HepG2 (cell line): ENCODE measurements around the gene INTS6L. TPM values are rescaled to one million over a fixed set of nuclear protein-coding genes. Genes with fewer than 3 reads are reported as not detected.
"Not testable (repeated sequence)": the region's sequence is repeated elsewhere in the genome, so short reads cannot be mapped to it uniquely, and the experiment has no call there.

Source experiments
- ATAC-seq: fragments of 200-7000 bp; cut with Tn5 transposase; 3 replicates; pipeline ENCODE4 v1.9.1; 2020; ENCODE audit warnings: mild to moderate bottlenecking, moderate library complexity
- BruUV-seq: library from RNA; stranded (reverse); fragments of 400-500 nt; replicated peaks from 2 replicates; lab custom pipeline; 2021; lab: Mats Ljungman, UMichigan
- CTCF ChIA-PET: fragments of 300-600 bp; formaldehyde crosslinking; extraction: SDS; loops from one replicate; lab custom pipeline; 2021; ENCODE audit warnings: low total read pairs, inconsistent platforms, low intra/inter-chr PET ratio; lab: Yijun Ruan, JAX
- POLR2A ChIA-PET: fragments of 350-600 bp; sonication (Branson Sonifier 250); formaldehyde crosslinking; loops from one replicate; lab custom pipeline; 2020; ENCODE audit warnings: antibody characterized with exemption, inconsistent platforms; lab: Yijun Ruan, JAX
- DNase-seq: peaks from one replicate; pipeline ENCODE4 v3.0.0-alpha.2; 2015; ENCODE audit warnings: low spot score
- FAIRE-seq: peaks from 3 replicates; lab custom pipeline; 2011; peaks lifted over from hg19 to GRCh38; lab: Jason Lieb, UNC
- H2AFZ ChIP-seq: one replicate; pipeline ENCODE4 v1.6.1; 2011; ENCODE audit warnings: low read length, inconsistent platforms
- H3K27ac ChIP-seq: fragments of 300-600 bp; 3 replicates; pipeline ENCODE4 v1.8.0; 2011; ENCODE audit warnings: mixed run types, mild to moderate bottlenecking, mixed read lengths, low read length, inconsistent platforms; ENCODE audit not compliant: insufficient read depth; ENCODE audit errors: extremely low read length
- H3K27me3 ChIP-seq, 2 experiments: fragments of 200-600 bp in 1 of 2; 2 replicates in 1 of 2; 3 replicates in 1 of 2; pipeline versions ENCODE4 v1.6.0 to v1.8.0; 2011; ENCODE audit warnings: low read length in 2 of 2, mild to moderate bottlenecking in 2 of 2, moderate library complexity in 2 of 2, inconsistent platforms in 1 of 2; ENCODE audit not compliant: insufficient read depth in 2 of 2, control insufficient read depth in 1 of 2
- H3K36me3 ChIP-seq, 2 experiments: fragments of 200-600 bp in 1 of 2; replicated peaks in 1 of 2; 2 replicates in 1 of 2; 3 replicates in 1 of 2; pipeline versions ENCODE4 v1.5.1 to v1.8.0; 2011; ENCODE audit warnings: low read length in 2 of 2, inconsistent platforms in 1 of 2; ENCODE audit not compliant: insufficient read depth in 2 of 2, control insufficient read depth in 1 of 2
- H3K4me1 ChIP-seq: 2 replicates; pipeline ENCODE4 v1.5.1; 2012; ENCODE audit warnings: low read length, inconsistent platforms; ENCODE audit not compliant: insufficient read depth
- H3K4me2 ChIP-seq: 2 replicates; pipeline ENCODE4 v1.6.0; 2011; ENCODE audit warnings: low read depth, low read length, inconsistent platforms
- H3K4me3 ChIP-seq, 3 experiments: fragments of 200-600 bp in 1 of 3; sonication (generic), shearing (Covaris generic) in 1 of 3; replicated peaks in 1 of 3; 2 replicates each; pipeline ENCODE4 v1.5.1; 2011 to 2016; ENCODE audit warnings: low read length in 3 of 3, inconsistent platforms in 2 of 3, low read depth in 2 of 3, mild to moderate bottlenecking in 2 of 3, control low read depth in 1 of 3, mixed read lengths in 1 of 3; ENCODE audit not compliant: insufficient read depth in 1 of 3
- H3K79me2 ChIP-seq: one replicate; pipeline ENCODE4 v1.6.1; 2011; ENCODE audit warnings: low read length, inconsistent platforms; ENCODE audit not compliant: insufficient read depth
- H3K9ac ChIP-seq: 2 replicates; pipeline ENCODE4 v1.6.0; 2011; ENCODE audit warnings: mild to moderate bottlenecking, low read depth, low read length, inconsistent platforms; ENCODE audit not compliant: insufficient read depth
- H3K9me3 ChIP-seq: 2 replicates; pipeline ENCODE4 v1.5.1; 2012; ENCODE audit warnings: mild to moderate bottlenecking, low read length
- H4K20me1 ChIP-seq: 2 replicates; pipeline ENCODE4 v1.6.0; 2011; ENCODE audit warnings: inconsistent platforms, mild to moderate bottlenecking, low read length, moderate library complexity; ENCODE audit not compliant: insufficient read depth
- ADNP ChIP-seq: sonication (generic); formaldehyde crosslinking; IDR thresholded peaks from 2 replicates; pipeline ENCODE4 v1.4.0; 2020; ENCODE audit warnings: missing genetic modification reagents
- CEBPB ChIP-seq: IDR thresholded peaks from 2 replicates; pipeline ENCODE4 v1.6.1; 2011; ENCODE audit warnings: low read depth, low read length, improper control_type of control experiment, borderline replicate concordance
- DMTF1 ChIP-seq: sonication (generic); formaldehyde crosslinking; IDR thresholded peaks from 2 replicates; pipeline ENCODE4 v1.4.0; 2020; ENCODE audit warnings: mild to moderate bottlenecking, missing genetic modification reagents
- ELK4 ChIP-seq: sonication (generic); formaldehyde crosslinking; IDR thresholded peaks from 2 replicates; pipeline ENCODE4 v1.9.0; 2021; ENCODE audit warnings: missing genetic modification reagents, borderline replicate concordance
- HOMEZ ChIP-seq: IDR thresholded peaks from 2 replicates; pipeline ENCODE4 v1.6.1; 2016; ENCODE audit warnings: low read depth
- HOXD1 ChIP-seq: sonication (generic); formaldehyde crosslinking; IDR thresholded peaks from 2 replicates; pipeline ENCODE4 v1.5.0; 2020; ENCODE audit warnings: missing genetic modification reagents
- JUND ChIP-seq: sonication (generic); formaldehyde crosslinking; IDR thresholded peaks from 2 replicates; pipeline ENCODE4 v1.8.0; 2022; ENCODE audit warnings: mild to moderate bottlenecking, missing genetic modification reagents
- PCBP2 ChIP-seq: fragments of 200-400 bp; formaldehyde crosslinking; optimal IDR thresholded peaks from 2 replicates; pipeline ENCODE3; 2018; ENCODE audit warnings: low read length, low read depth; ENCODE audit not compliant: poor library complexity, severe bottlenecking
- TEAD3 ChIP-seq: optimal IDR thresholded peaks from 2 replicates; pipeline ENCODE3; 2016; ENCODE audit warnings: borderline replicate concordance
- ZMYM3 ChIP-seq: sonication (generic); formaldehyde crosslinking; IDR thresholded peaks from 2 replicates; pipeline ENCODE4 v1.5.1; 2020; ENCODE audit warnings: mild to moderate bottlenecking, missing genetic modification reagents
- ZNF235 ChIP-seq: sonication (generic); formaldehyde crosslinking; IDR thresholded peaks from 2 replicates; pipeline ENCODE4 v1.8.1; 2023; ENCODE audit warnings: mild to moderate bottlenecking, missing genetic modification reagents, borderline replicate concordance
- ZNF3 ChIP-seq: IDR thresholded peaks from 2 replicates; pipeline ENCODE4 v1.7.0; 2017; ENCODE audit warnings: inconsistent platforms
- ZNF343 ChIP-seq: sonication (generic); formaldehyde crosslinking; IDR thresholded peaks from 2 replicates; pipeline ENCODE4 v1.4.0; 2020; ENCODE audit warnings: mild to moderate bottlenecking, missing genetic modification reagents
- ZNF737 ChIP-seq: sonication (generic); formaldehyde crosslinking; IDR thresholded peaks from 2 replicates; pipeline ENCODE4 v1.5.0; 2020; ENCODE audit warnings: missing genetic modification reagents, mild to moderate bottlenecking, borderline replicate concordance
- ZNF772 ChIP-seq: sonication (generic); formaldehyde crosslinking; IDR thresholded peaks from 2 replicates; pipeline ENCODE4 v1.5.0; 2020; ENCODE audit warnings: mild to moderate bottlenecking, missing genetic modification reagents
- ZSCAN22 ChIP-seq: sonication (generic); formaldehyde crosslinking; IDR thresholded peaks from 2 replicates; pipeline ENCODE4 v1.4.0; 2020; ENCODE audit warnings: mild to moderate bottlenecking, missing genetic modification reagents
- WGBS: methylation state at CpG from one replicate; pipeline ENCODE4 v1.1.6; 2017; ENCODE audit warnings: low lambda C conversion rate; 5-methylcytosine and 5-hydroxymethylcytosine counted together
- in situ Hi-C: cut with HindIII; loops from 2 replicates; pipeline ENCODE4 v1.10.0; 2017; ENCODE audit warnings: low pct_unique_long_range_greater_than_20kb; ENCODE audit not compliant: extremely low pct_ligation_motif_present
- intact Hi-C: fragments of 100-400 bp; cut with micrococcal nuclease; formaldehyde crosslinking; loops from one replicate; pipeline ENCODE4 v1.10.0; 2022; ENCODE audit not compliant: unreplicated experiment
- polyA plus RNA-seq, 8 experiments: library from polyadenylated mRNA; depleted of rRNA in 3 of 8; stranded (reverse) in 7 of 8; unstranded in 1 of 8; fragments of >200 nt; fragmentation: Illumina TruSeq in 4 of 8; extraction: Trizol in 4 of 8; gene quantifications; 2 replicates each; pipeline versions ENCODE4 v1.2.1 to v1.2.3, GENCODE V29; 2011 to 2016; ENCODE audit warnings: low read depth in 4 of 8, missing spikeins in 1 of 8, mixed read lengths in 1 of 8; ENCODE audit not compliant: insufficient read depth in 1 of 8
- total RNA-seq, 5 experiments: library from RNA; depleted of rRNA; stranded (reverse); fragments of >200 nt; fragmentation: Illumina TruSeq; extraction: Trizol; gene quantifications; 2 replicates each; pipeline ENCODE4 v1.2.3, GENCODE V29; 2016; ENCODE audit warnings: low read depth in 1 of 5

Gene INTS6L
- total and polyA plus RNA-seq, 2 of the 13 experiments (the other 11 are each of a cell fraction or from before 2014, with no cell fraction given), result not detected

- in situ Hi-C loops, DNase-seq, H4K20me1 ChIP-seq, FAIRE-seq, BruUV-seq, POLR2A ChIA-PET, H3K27me3 ChIP-seq, H3K4me3 ChIP-seq, intact Hi-C loops, H3K4me1 ChIP-seq, H3K27ac ChIP-seq, H3K79me2 ChIP-seq, H3K4me2 ChIP-seq, H3K9me3 ChIP-seq, H3K36me3 ChIP-seq, CTCF ChIA-PET, H2AFZ ChIP-seq, ATAC-seq, H3K9ac ChIP-seq: not testable (repeated sequence)
- WGBS, result 0% methylated on average over 1 of the region's 1 CpG
Observed at GRCh38 chrX:135594453-135594852, 74.0 kb downstream of the INTS6L start.

GRCh38 chrX:135595543-135595942, 75.1 kb downstream of the INTS6L start:
- Histone ChIP-seq H3K4me3 (no peak overlapping the region), H4K20me1 (no peaks in the 10 kb centered on the region), H3K79me2 (no peaks in the 10 kb centered on the region), H3K4me1 (no peaks in the 10 kb centered on the region), H3K4me2 (no peak overlapping the region), H3K9me3 (no peaks in the 10 kb centered on the region), H3K27ac (no peak overlapping the region), H2AFZ (no peak overlapping the region), H3K9ac (no peak overlapping the region), H3K27me3 (no peaks in the 10 kb centered on the region), H3K36me3 (no peaks in the 10 kb centered on the region)
- FAIRE-seq (no peak), ATAC-seq (no peak), DNase-seq (no peak)
- TF ChIP-seq ZNF772 (CRISPR knock-in tag), result no peak
- no peak for TF ChIP-seq HOXD1 (CRISPR knock-in tag)
- TF ChIP-seq JUND, result no peak
- TF ChIP-seq PCBP2, result no peak
- no peak for TF ChIP-seq HOMEZ (CRISPR knock-in tag)
- no peak for TF ChIP-seq ZMYM3 (CRISPR knock-in tag)
- no peak for TF ChIP-seq ZNF737 (CRISPR knock-in tag)
- no peak for TF ChIP-seq ZNF343 (CRISPR knock-in tag)
- TF ChIP-seq ADNP (CRISPR knock-in tag), result no peak
- TF ChIP-seq TEAD3 (CRISPR knock-in tag), result no peak
- TF ChIP-seq ZNF235 (CRISPR knock-in tag), result no peak
- TF ChIP-seq DMTF1, result no peak
- TF ChIP-seq ZNF3 (CRISPR knock-in tag), result no peak
- no peak for TF ChIP-seq ELK4 (CRISPR knock-in tag)
- no peak for TF ChIP-seq ZSCAN22 (CRISPR knock-in tag)
- no peak for TF ChIP-seq CEBPB
- no CpG with 5 or more reads among the region's 1 CpG for WGBS
- no TSS peak for BruUV-seq
- intact Hi-C loops, result no loop called here
- CTCF ChIA-PET, result no interaction called here
- in situ Hi-C loops, result no loop called here
- POLR2A ChIA-PET, result no interaction called here
